ENCODE measurements around the gene LACC1. TPM values are rescaled to one million over a fixed set of nuclear protein-coding genes. Genes with fewer than 3 reads are reported as not detected.

The LACC1 gene
- total RNA-seq, 2 experiments from 2014 or later = 3.2 to 5.4 TPM

- peak; percentile 19 for DNase-seq
- no peaks in the 10 kb centered on the region for H3K4me1 Mint-ChIP-seq
These were observed 25.8 kb downstream of the LACC1 start for GRCh38 chr13:43905435-43906031.

GRCh38 chr13:43908156-43909126 is 28.7 kb downstream of the LACC1 start:
- Mint-ChIP-seq H3K4me3 (no peak overlapping the region), H3K27me3 (peaks cover 25% of the 10 kb centered on the region), H3K27ac (no peak overlapping the region), H3K36me3 (ENCODE audit: low read depth) (no peaks in the 10 kb centered on the region), H3K4me1 (no peaks in the 10 kb centered on the region), H3K9me3 (no peaks in the 10 kb centered on the region)
- ChIA-PET CTCF (interaction anchor here (0.7 to 6.3 kb wide), 15 partner anchors 9 to 565 kb away, joined by 3 to 58 read pairs (median 4); no protein-coding TSS in a partner anchor), POLR2A (no interaction called here)
- no peak for DNase-seq

More at GRCh38 chr13:43905435-43906031, 25.8 kb downstream of the LACC1 start:
- Mint-ChIP-seq H3K4me3 (no peak overlapping the region), H3K9me3 (no peaks in the 10 kb centered on the region), H3K36me3 (ENCODE audit: low read depth) (no peaks in the 10 kb centered on the region), H3K27me3 (peaks cover 18% of the 10 kb centered on the region), H3K27ac (no peak overlapping the region)
- POLR2A ChIA-PET = interaction anchor here (0.8 kb wide), 1 partner anchor 26 kb away, joined by 3 read pairs; the partner anchor contains the start of genes CCDC122 and LACC1
- CTCF ChIA-PET = interaction anchor here (1.0 to 6.3 kb wide), 5 partner anchors 48 to 578 kb away, joined by 3 to 58 read pairs (median 3); no protein-coding TSS in a partner anchor

GRCh38 chr13:43910856-43911255 is 31.2 kb downstream of the LACC1 start:
- DNase-seq = no peak
- no peaks in the 10 kb centered on the region for H3K9me3 Mint-ChIP-seq
- CTCF ChIA-PET = interaction anchor here (1.2 to 2.6 kb wide), 2 partner anchors 12 to 560 kb away, joined by 3 to 9 read pairs; no protein-coding TSS in a partner anchor
- H3K4me1 Mint-ChIP-seq = no peaks in the 10 kb centered on the region
- no peak overlapping the region for H3K4me3 Mint-ChIP-seq
- H3K27me3 Mint-ChIP-seq = peaks cover 18% of the 10 kb centered on the region
- no peaks in the 10 kb centered on the region for H3K36me3 Mint-ChIP-seq (ENCODE audit: low read depth)
- H3K27ac Mint-ChIP-seq = no peak overlapping the region
- POLR2A ChIA-PET = no interaction called here

GRCh38 chr13:43911278-43911677 is 31.6 kb downstream of the LACC1 start:
- Mint-ChIP-seq H3K4me3 (no peak overlapping the region), H3K36me3 (ENCODE audit: low read depth) (no peaks in the 10 kb centered on the region), H3K9me3 (no peaks in the 10 kb centered on the region), H3K4me1 (no peaks in the 10 kb centered on the region), H3K27me3 (peaks cover 17% of the 10 kb centered on the region), H3K27ac (no peak overlapping the region)
- POLR2A ChIA-PET = no interaction called here
- no peak for DNase-seq
- CTCF ChIA-PET = interaction anchor here (1.2 to 2.6 kb wide), 2 partner anchors 12 to 559 kb away, joined by 3 to 9 read pairs; no protein-coding TSS in a partner anchor

GRCh38 chr13:43911871-43912270 is 32.2 kb downstream of the LACC1 start:
- Mint-ChIP-seq H3K9me3 (no peaks in the 10 kb centered on the region), H3K27me3 (peaks cover 16% of the 10 kb centered on the region)
- CTCF ChIA-PET = interaction anchor here (1.2 to 2.6 kb wide), 2 partner anchors 11 to 559 kb away, joined by 3 to 9 read pairs; no protein-coding TSS in a partner anchor

GRCh38 chr13:43915451-43915850 is 35.7 kb downstream of the LACC1 start:
- Mint-ChIP-seq H3K27ac (no peak overlapping the region), H3K36me3 (ENCODE audit: low read depth) (no peaks in the 10 kb centered on the region), H3K4me1 (no peaks in the 10 kb centered on the region), H3K9me3 (no peaks in the 10 kb centered on the region), H3K27me3 (peaks cover 30% of the 10 kb centered on the region), H3K4me3 (no peak overlapping the region)
- ChIA-PET POLR2A (no interaction called here), CTCF (no interaction called here)
- no peak for DNase-seq

More at GRCh38 chr13:43911871-43912270, 32.2 kb downstream of the LACC1 start:
- H3K4me3 Mint-ChIP-seq = no peak overlapping the region
- DNase-seq = no peak
- H3K27ac Mint-ChIP-seq = no peak overlapping the region
- POLR2A ChIA-PET = no interaction called here
- no peaks in the 10 kb centered on the region for H3K4me1 Mint-ChIP-seq
- H3K36me3 Mint-ChIP-seq (ENCODE audit: low read depth) = no peaks in the 10 kb centered on the region

GRCh38 chr13:43916828-43917227 is 37.1 kb downstream of the LACC1 start:
- POLR2A ChIA-PET = no interaction called here

GRCh38 chr13:43918636-43919035 is 38.9 kb downstream of the LACC1 start:
- POLR2A ChIA-PET = no interaction called here
- H3K9me3 Mint-ChIP-seq = no peaks in the 10 kb centered on the region
- CTCF ChIA-PET = interaction anchor here (1.0 kb wide), 1 partner anchor 11 kb away, joined by 4 read pairs; no protein-coding TSS in a partner anchor

More at GRCh38 chr13:43916828-43917227, 37.1 kb downstream of the LACC1 start:
- Mint-ChIP-seq H3K36me3 (ENCODE audit: low read depth) (no peaks in the 10 kb centered on the region), H3K4me3 (no peak overlapping the region), H3K27me3 (peaks cover 41% of the 10 kb centered on the region), H3K27ac (no peak overlapping the region), H3K9me3 (no peaks in the 10 kb centered on the region), H3K4me1 (no peaks in the 10 kb centered on the region)
- no peak for DNase-seq
- CTCF ChIA-PET = no interaction called here

GRCh38 chr13:43920965-43921674 is 41.4 kb downstream of the LACC1 start:
- Mint-ChIP-seq H3K36me3 (ENCODE audit: low read depth) (no peaks in the 10 kb centered on the region), H3K27me3 (peaks cover 31% of the 10 kb centered on the region), H3K27ac (no peak overlapping the region), H3K4me1 (no peaks in the 10 kb centered on the region), H3K4me3 (no peak overlapping the region), H3K9me3 (no peaks in the 10 kb centered on the region)
- no peak for DNase-seq
- CTCF ChIA-PET = interaction anchor here (2.9 kb wide), 1 partner anchor 13 kb away, joined by 10 read pairs; no protein-coding TSS in a partner anchor
- POLR2A ChIA-PET = interaction anchor here (0.5 kb wide), 1 partner anchor 19 kb away, joined by 3 read pairs; no protein-coding TSS in a partner anchor

More at GRCh38 chr13:43918636-43919035, 38.9 kb downstream of the LACC1 start:
- Mint-ChIP-seq H3K4me3 (no peak overlapping the region), H3K27me3 (peaks cover 31% of the 10 kb centered on the region), H3K4me1 (no peaks in the 10 kb centered on the region), H3K27ac (no peak overlapping the region), H3K36me3 (ENCODE audit: low read depth) (no peaks in the 10 kb centered on the region)
- DNase-seq = no peak

- ChIA-PET CTCF (no interaction called here), POLR2A (no interaction called here)
- no peak for DNase-seq
- peaks cover 16% of the 10 kb centered on the region for H3K27me3 Mint-ChIP-seq
- H3K4me1 Mint-ChIP-seq = no peaks in the 10 kb centered on the region
- H3K27ac Mint-ChIP-seq = no peak overlapping the region
- no peaks in the 10 kb centered on the region for H3K9me3 Mint-ChIP-seq
- no peaks in the 10 kb centered on the region for H3K36me3 Mint-ChIP-seq (ENCODE audit: low read depth)
- no peak overlapping the region for H3K4me3 Mint-ChIP-seq
These were observed 45.0 kb downstream of the LACC1 start for GRCh38 chr13:43924549-43925245.

- Mint-ChIP-seq H3K4me3 (no peak overlapping the region), H3K9me3 (no peaks in the 10 kb centered on the region), H3K27me3 (peaks cover 24% of the 10 kb centered on the region), H3K4me1 (no peaks in the 10 kb centered on the region), H3K27ac (no peak overlapping the region), H3K36me3 (ENCODE audit: low read depth) (no peaks in the 10 kb centered on the region)
- DNase-seq = no peak
- POLR2A ChIA-PET = no interaction called here
- CTCF ChIA-PET = no interaction called here
These were observed 50.2 kb downstream of the LACC1 start for GRCh38 chr13:43929947-43930346.

- ChIA-PET POLR2A (no interaction called here), CTCF (no interaction called here)
- Mint-ChIP-seq H3K9me3 (no peaks in the 10 kb centered on the region), H3K27me3 (peaks cover 27% of the 10 kb centered on the region), H3K36me3 (ENCODE audit: low read depth) (no peaks in the 10 kb centered on the region), H3K4me1 (no peaks in the 10 kb centered on the region), H3K4me3 (no peak overlapping the region), H3K27ac (no peak overlapping the region)
- DNase-seq = no peak
These were observed 53.7 kb downstream of the LACC1 start for GRCh38 chr13:43933378-43933777.
